CD8-positive, alpha-beta memory T cell (primary cell): ENCODE results near the gene PDE11A. TPM values are rescaled to one million over a fixed set of nuclear protein-coding genes. Genes with fewer than 3 reads are reported as not detected.

Experiments used
- CTCF ChIA-PET: fragments of 350-600 bp; sonication (Branson Sonifier 250); formaldehyde crosslinking; loops from one replicate; lab custom pipeline; 2021; ENCODE audit warnings: antibody characterized with exemption; lab: Charles Lee
- POLR2A ChIA-PET: fragments of 350-600 bp; sonication (Branson Sonifier 250); formaldehyde crosslinking; loops from one replicate; lab custom pipeline; 2021; ENCODE audit warnings: antibody characterized with exemption; lab: Charles Lee
- DNase-seq, 5 donors: peaks; one replicate each; pipeline versions ENCODE4 v3.0.0 to v3.0.0-alpha.2; 2020 to 2022; ENCODE audit warnings: mixed read lengths in 1 of 5
- H3K27ac ChIP-seq: one replicate; pipeline ENCODE4 v1.7.0; 2013; ENCODE audit warnings: low read depth, mild to moderate bottlenecking, low read length, moderate library complexity
- H3K27me3 ChIP-seq: 2 replicates; pipeline ENCODE4 v1.7.0; 2013; ENCODE audit warnings: low read length, mild to moderate bottlenecking; ENCODE audit not compliant: insufficient read depth, poor library complexity, severe bottlenecking
- H3K36me3 ChIP-seq: 2 replicates; pipeline ENCODE4 v1.7.0; 2013; ENCODE audit warnings: mild to moderate bottlenecking, low read length, moderate library complexity; ENCODE audit not compliant: insufficient read depth
- H3K4me1 ChIP-seq: 2 replicates; pipeline ENCODE4 v1.7.0; 2013; ENCODE audit warnings: mild to moderate bottlenecking, low read length, moderate library complexity; ENCODE audit not compliant: insufficient read depth
- H3K4me3 ChIP-seq: 2 replicates; pipeline ENCODE4 v1.7.0; 2013; ENCODE audit warnings: mild to moderate bottlenecking, low read length
- H3K9me3 ChIP-seq: 2 replicates; pipeline ENCODE4 v1.7.0; 2013; ENCODE audit warnings: mild to moderate bottlenecking, low read length
- H3K27ac Mint-ChIP-seq, 8 donors: one replicate each; pipeline ENCODE4 v1.8.0; 2020 to 2021; ENCODE audit warnings: mixed read lengths in 8 of 8, mild to moderate bottlenecking in 6 of 8, inconsistent platforms in 3 of 8, moderate library complexity in 3 of 8
- H3K27me3 Mint-ChIP-seq, 2 donors: one replicate each; pipeline ENCODE4 v1.8.0; 2020 to 2021; ENCODE audit warnings: mixed read lengths in 2 of 2, mild to moderate bottlenecking in 1 of 2, moderate library complexity in 1 of 2
- H3K36me3 Mint-ChIP-seq, 3 donors: one replicate each; pipeline ENCODE4 v1.8.0; 2020 to 2021; ENCODE audit warnings: mixed read lengths in 3 of 3, inconsistent platforms in 1 of 3, mild to moderate bottlenecking in 1 of 3
- H3K4me1 Mint-ChIP-seq, 3 donors: one replicate each; pipeline ENCODE4 v1.8.0; 2020 to 2021; ENCODE audit warnings: mixed read lengths in 3 of 3, inconsistent platforms in 1 of 3, mild to moderate bottlenecking in 1 of 3
- H3K4me3 Mint-ChIP-seq, 7 donors: one replicate each; pipeline ENCODE4 v1.8.0; 2020 to 2021; ENCODE audit warnings: mixed read lengths in 7 of 7, mild to moderate bottlenecking in 6 of 7, moderate library complexity in 4 of 7, inconsistent platforms in 2 of 7
- H3K9me3 Mint-ChIP-seq, 5 donors: one replicate each; pipeline ENCODE4 v1.8.0; 2020 to 2022; ENCODE audit warnings: mixed read lengths in 5 of 5, mild to moderate bottlenecking in 3 of 5, moderate library complexity in 2 of 5, inconsistent platforms in 1 of 5
- polyA plus RNA-seq: library from polyadenylated mRNA; unstranded; fragments of 300-500 nt; fragmentation: Illumina TruSeq; gene quantifications from one replicate; pipeline ENCODE4 v1.2.3, GENCODE V29; 2021
- total RNA-seq, 2 experiments: library from RNA; stranded (reverse); gene quantifications; one replicate each; pipeline ENCODE4 v1.2.3, GENCODE V29; 2021

PDE11A gene
- total and polyA plus RNA-seq, 3 experiments from 2014 or later = not detected

DNA sequence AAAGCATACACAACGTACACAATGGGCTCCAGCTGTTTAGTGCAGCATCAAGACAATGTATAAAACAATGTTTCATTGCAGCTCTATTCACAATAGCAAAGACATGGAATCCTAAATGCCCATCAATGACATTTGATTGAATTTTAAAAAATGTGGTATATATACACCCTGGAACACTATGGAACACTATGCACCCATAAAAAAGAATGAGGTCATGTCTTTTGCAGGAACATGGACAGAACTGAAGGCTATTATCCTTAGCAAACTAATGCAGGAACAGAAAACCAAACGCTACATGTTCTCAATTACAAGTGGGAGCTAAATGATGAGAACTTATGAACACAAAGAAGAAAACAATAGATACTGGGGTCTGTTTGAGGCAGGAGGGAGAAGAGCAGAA, 364.5 kb downstream of the PDE11A start:
- Histone ChIP-seq H3K9me3 (no peaks in the 10 kb centered on the region), H3K36me3 (no peaks in the 10 kb centered on the region), H3K27ac (no peak overlapping the region), H3K4me3 (no peak overlapping the region), H3K27me3 (no peaks in the 10 kb centered on the region), H3K4me1 (no peaks in the 10 kb centered on the region)
- peaks cover 4 to 13% of the 10 kb centered on the region in 2 donors for H3K27me3 Mint-ChIP-seq
- H3K4me1 Mint-ChIP-seq = no peaks in the 10 kb centered on the region
- no peaks in the 10 kb centered on the region for H3K36me3 Mint-ChIP-seq
- H3K4me3 Mint-ChIP-seq = no peak overlapping the region
- ChIA-PET POLR2A (no interaction called here), CTCF (no interaction called here)
- no peak overlapping the region for H3K27ac Mint-ChIP-seq
- no peaks in the 10 kb centered on the region for H3K9me3 Mint-ChIP-seq
- no peak for DNase-seq

DNA sequence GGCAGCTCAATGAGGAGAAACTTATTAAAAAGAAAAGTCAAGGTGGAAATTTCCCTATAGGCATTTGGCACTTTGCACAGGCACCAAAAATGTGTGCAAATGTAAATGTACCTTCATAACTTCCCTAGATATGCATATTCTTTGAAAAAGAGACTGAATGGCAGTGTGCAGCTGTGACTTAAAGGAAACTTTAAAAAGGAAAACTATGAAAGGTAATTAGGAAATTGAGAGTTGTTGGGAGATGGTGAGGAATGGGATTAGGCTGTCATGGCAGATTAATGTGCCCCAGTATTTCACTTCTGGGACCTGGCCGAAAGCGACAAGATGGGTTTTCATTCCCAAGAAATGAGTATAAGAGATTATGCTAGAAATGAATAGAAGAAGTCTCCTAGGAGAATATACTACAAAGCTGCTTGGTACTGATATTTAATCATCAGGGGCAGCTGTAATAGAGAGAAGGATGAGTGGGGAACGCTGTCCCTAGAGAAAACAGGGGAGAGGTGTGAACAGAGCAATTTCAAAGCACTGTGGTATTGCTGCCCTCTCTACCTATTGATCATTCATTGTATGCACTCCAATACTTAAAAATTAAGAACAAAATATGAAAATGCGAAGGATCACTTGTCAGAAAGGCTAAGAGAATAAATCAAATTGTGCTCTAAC, 366.9 kb downstream of the PDE11A start:
- peaks cover 10 to 13% of the 10 kb centered on the region in 2 donors for H3K27me3 Mint-ChIP-seq
- POLR2A ChIA-PET = no interaction called here

DNA sequence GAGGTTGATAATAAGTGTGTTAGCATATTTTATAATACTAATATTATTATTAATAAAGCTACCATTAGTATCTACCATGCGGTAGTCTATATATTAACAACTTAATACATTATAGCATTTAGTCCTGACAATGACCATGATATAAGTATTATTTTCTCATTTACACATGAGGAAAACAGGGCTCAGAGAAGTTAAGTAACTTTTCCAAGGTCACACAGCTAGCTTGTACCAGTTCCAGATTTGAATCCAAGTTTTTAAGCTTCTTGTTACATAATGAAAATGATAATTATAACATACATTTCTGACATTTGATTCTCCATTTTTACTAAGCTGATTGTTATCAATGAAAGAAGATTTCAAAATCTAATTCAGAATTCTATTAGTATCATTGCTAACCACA, 369.4 kb downstream of the PDE11A start:
- Histone ChIP-seq H3K4me1 (no peaks in the 10 kb centered on the region), H3K27ac (no peak overlapping the region), H3K4me3 (no peak overlapping the region), H3K27me3 (no peaks in the 10 kb centered on the region), H3K36me3 (no peaks in the 10 kb centered on the region), H3K9me3 (no peaks in the 10 kb centered on the region)
- no peak for DNase-seq
- Mint-ChIP-seq H3K27me3 (peaks cover 13 to 20% of the 10 kb centered on the region in 2 donors), H3K27ac (no peak overlapping the region), H3K36me3 (no peaks in the 10 kb centered on the region), H3K4me3 (no peak overlapping the region), H3K4me1 (no peaks in the 10 kb centered on the region), H3K9me3 (no peaks in the 10 kb centered on the region)
- ChIA-PET POLR2A (no interaction called here), CTCF (interaction anchor here (0.9 kb wide), 1 partner anchor 11 kb away, joined by 3 read pairs; no protein-coding TSS in a partner anchor)

More for the DNA sequence above, 366.9 kb downstream of the PDE11A start:
- Histone ChIP-seq H3K27me3 (no peaks in the 10 kb centered on the region), H3K36me3 (no peaks in the 10 kb centered on the region), H3K4me3 (no peak overlapping the region), H3K9me3 (no peaks in the 10 kb centered on the region), H3K27ac (no peak overlapping the region), H3K4me1 (no peaks in the 10 kb centered on the region)
- no peak for DNase-seq
- H3K9me3 Mint-ChIP-seq = no peaks in the 10 kb centered on the region
- no peak overlapping the region for H3K4me3 Mint-ChIP-seq
- no peak overlapping the region for H3K27ac Mint-ChIP-seq
- CTCF ChIA-PET = no interaction called here
- H3K36me3 Mint-ChIP-seq = no peaks in the 10 kb centered on the region
- no peaks in the 10 kb centered on the region for H3K4me1 Mint-ChIP-seq

DNA sequence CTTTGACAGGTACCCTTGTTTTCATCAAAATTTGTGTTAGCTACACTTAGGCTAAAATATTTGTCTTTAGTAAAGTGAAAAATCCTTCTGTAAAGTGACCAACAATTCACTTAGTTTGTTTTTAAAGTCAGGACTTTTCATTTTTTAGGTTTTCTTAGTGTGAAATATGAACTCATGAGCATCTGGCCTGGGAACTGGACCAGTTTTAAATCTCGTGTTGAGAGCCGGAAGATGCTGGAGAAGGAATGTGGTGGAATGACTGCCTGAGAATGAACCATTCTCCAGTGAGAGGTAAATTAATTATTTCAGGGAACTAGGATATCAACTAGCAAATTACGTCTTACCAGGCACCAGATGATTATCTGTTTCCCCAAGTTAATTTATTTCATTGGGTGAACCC, 374.3 kb downstream of the PDE11A start:
- no peak overlapping the region for H3K4me3 Mint-ChIP-seq
- H3K27me3 Mint-ChIP-seq = peaks cover 18 to 31% of the 10 kb centered on the region in 2 donors
- CTCF ChIA-PET = no interaction called here
- no peak overlapping the region for H3K27ac ChIP-seq
- no peaks in the 10 kb centered on the region for H3K4me1 ChIP-seq
- POLR2A ChIA-PET = no interaction called here
- no peaks in the 10 kb centered on the region for H3K36me3 Mint-ChIP-seq
- no peak overlapping the region for H3K4me3 ChIP-seq
- H3K27ac Mint-ChIP-seq = no peak overlapping the region
- no peaks in the 10 kb centered on the region for H3K4me1 Mint-ChIP-seq
- H3K36me3 ChIP-seq = no peaks in the 10 kb centered on the region
- H3K9me3 Mint-ChIP-seq = no peaks in the 10 kb centered on the region
- DNase-seq = no peak
- no peaks in the 10 kb centered on the region for H3K9me3 ChIP-seq
- H3K27me3 ChIP-seq = no peaks in the 10 kb centered on the region

DNA sequence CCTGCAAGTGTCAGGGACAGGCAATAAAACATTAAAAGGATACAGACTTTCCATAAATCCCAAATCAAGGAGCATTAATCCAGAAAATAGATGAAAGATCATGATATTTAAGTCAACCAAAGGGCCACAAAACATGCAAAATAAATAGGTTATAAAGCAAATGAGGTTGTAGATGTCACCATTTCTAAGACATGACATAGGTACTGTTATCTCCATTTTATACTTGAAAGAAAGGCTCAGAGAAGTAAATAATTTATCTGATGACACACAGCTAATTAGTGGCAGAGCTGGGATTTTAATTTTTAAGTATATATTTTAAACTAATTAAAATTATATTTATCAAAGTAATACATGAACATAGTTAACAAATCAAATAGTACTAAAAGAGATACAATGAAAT, 378.2 kb downstream of the PDE11A start:
- Histone ChIP-seq H3K4me3 (no peak overlapping the region), H3K4me1 (no peaks in the 10 kb centered on the region), H3K36me3 (no peaks in the 10 kb centered on the region), H3K9me3 (no peaks in the 10 kb centered on the region), H3K27me3 (no peaks in the 10 kb centered on the region), H3K27ac (no peak overlapping the region)
- DNase-seq = no peak
- H3K36me3 Mint-ChIP-seq = no peaks in the 10 kb centered on the region
- no peaks in the 10 kb centered on the region for H3K9me3 Mint-ChIP-seq
- H3K4me1 Mint-ChIP-seq = no peaks in the 10 kb centered on the region
- peaks cover 15 to 35% of the 10 kb centered on the region in 2 donors for H3K27me3 Mint-ChIP-seq
- no peak overlapping the region for H3K27ac Mint-ChIP-seq
- CTCF ChIA-PET = no interaction called here
- POLR2A ChIA-PET = no interaction called here
- no peak overlapping the region for H3K4me3 Mint-ChIP-seq

DNA sequence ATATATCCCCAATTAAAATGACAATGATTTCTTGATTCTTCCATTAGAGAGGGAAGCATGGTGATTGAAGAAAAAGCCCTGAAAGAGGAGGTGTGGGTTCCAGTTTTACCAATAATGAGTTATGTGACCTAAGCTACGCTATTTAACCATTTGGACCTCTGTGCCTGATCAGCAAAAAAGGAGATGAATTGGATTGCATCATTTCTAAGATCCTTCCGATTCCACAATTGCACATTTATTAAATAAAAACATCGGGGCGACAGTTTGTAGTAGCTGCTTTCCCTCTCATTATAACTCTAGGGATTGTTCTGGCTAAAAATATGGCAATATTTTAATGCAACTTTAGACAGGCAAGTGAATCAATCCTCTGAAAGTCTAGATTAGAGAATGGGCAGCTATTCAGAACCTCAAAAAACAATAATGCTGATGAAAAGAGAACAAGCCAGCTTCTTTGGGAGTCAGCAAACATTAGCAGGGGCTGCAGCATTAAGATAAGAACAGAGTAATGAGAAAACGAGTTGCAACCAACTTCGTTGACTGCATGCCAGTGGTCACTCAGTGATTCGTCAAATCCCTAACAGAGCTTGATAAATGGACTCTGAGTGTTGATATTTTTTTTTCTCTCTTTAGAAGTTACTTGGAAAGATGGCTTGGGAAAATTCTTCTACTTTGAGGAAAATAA, 378.8 kb downstream of the PDE11A start:
- no peaks in the 10 kb centered on the region for H3K27me3 ChIP-seq
- ChIA-PET CTCF (no interaction called here), POLR2A (no interaction called here)
- no peaks in the 10 kb centered on the region for H3K9me3 ChIP-seq
- H3K4me1 Mint-ChIP-seq = no peaks in the 10 kb centered on the region
- no peak overlapping the region for H3K27ac Mint-ChIP-seq
- no peak overlapping the region for H3K4me3 Mint-ChIP-seq
- H3K4me3 ChIP-seq = no peak overlapping the region
- no peak for DNase-seq
- no peaks in the 10 kb centered on the region for H3K4me1 ChIP-seq
- H3K27ac ChIP-seq = no peak overlapping the region
- no peaks in the 10 kb centered on the region for H3K36me3 ChIP-seq
- H3K9me3 Mint-ChIP-seq = no peaks in the 10 kb centered on the region
- H3K27me3 Mint-ChIP-seq = peaks cover 14 to 32% of the 10 kb centered on the region in 2 donors
- H3K36me3 Mint-ChIP-seq = no peaks in the 10 kb centered on the region

DNA sequence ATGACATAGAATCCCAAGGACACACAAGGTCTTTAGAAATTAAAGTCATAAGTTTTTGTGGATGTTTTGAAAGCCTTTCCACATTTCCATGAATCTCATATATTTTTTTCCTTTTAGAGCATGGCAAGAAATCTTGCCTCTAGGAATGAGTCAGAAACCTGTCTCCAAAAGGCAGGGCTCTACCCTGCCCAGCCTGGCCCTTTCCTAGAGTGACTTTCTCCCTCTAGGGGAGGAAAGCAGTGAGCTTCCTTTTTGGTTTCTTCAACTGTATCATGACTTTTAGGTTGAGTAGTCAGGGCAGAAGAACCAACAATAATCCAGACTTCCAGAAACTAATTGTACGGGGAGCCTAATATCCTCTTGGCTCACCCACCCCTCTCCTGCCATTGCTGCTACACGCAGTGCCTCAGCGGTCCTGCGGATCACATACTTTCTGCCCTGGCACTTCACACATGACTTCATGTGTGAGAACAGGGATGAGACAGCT, 379.8 kb downstream of the PDE11A start:
- Mint-ChIP-seq H3K4me3 (no peak overlapping the region), H3K27ac (no peak overlapping the region), H3K36me3 (no peaks in the 10 kb centered on the region), H3K4me1 (no peaks in the 10 kb centered on the region), H3K9me3 (no peaks in the 10 kb centered on the region), H3K27me3 (peaks cover 13 to 28% of the 10 kb centered on the region in 2 donors)
- ChIA-PET POLR2A (no interaction called here), CTCF (no interaction called here)
- H3K36me3 ChIP-seq = no peaks in the 10 kb centered on the region
- no peak overlapping the region for H3K27ac ChIP-seq
- no peak for DNase-seq
- no peaks in the 10 kb centered on the region for H3K9me3 ChIP-seq
- no peaks in the 10 kb centered on the region for H3K4me1 ChIP-seq
- no peaks in the 10 kb centered on the region for H3K27me3 ChIP-seq
- H3K4me3 ChIP-seq = no peak overlapping the region

DNA sequence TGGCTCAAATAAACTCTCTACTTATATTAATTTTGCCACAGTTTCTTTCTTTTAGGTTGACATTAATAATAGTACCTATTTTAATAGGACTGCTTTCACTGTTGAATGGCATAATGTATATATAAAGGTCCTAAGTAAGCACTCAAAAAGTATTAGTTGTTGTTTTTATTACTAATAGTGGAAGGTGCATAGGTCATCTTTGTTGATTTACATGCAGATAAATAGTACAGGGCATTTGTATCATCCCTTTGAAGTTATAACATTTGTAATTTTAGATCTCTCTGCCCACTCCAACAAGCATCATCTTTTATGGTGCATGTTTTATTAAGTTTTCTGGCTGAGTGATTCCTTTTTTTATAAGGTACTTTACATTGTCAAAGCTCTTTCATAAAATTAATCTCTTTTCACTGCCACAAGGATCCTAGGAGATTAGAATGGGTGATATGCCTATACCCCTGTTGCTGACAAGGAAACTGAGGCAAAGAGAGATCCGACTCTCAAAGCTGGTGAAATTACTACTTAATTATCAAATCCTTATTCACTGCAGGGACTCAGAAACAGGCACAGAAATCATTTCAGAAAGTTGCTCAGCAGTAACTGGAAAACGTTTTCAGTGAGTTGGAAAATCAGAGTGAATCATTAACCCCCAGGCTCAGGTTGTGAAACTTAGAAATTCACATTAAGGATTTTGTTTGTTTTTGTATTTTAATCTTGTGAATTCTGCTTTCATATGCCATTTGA, 380.4 kb downstream of the PDE11A start:
- Mint-ChIP-seq H3K4me3 (no peak overlapping the region), H3K27me3 (peaks cover 13 to 28% of the 10 kb centered on the region in 2 donors), H3K36me3 (no peaks in the 10 kb centered on the region), H3K9me3 (no peaks in the 10 kb centered on the region), H3K27ac (no peak overlapping the region), H3K4me1 (no peaks in the 10 kb centered on the region)
- H3K27ac ChIP-seq = no peak overlapping the region
- H3K4me1 ChIP-seq = no peaks in the 10 kb centered on the region
- no peaks in the 10 kb centered on the region for H3K36me3 ChIP-seq
- no peak for DNase-seq
- H3K4me3 ChIP-seq = no peak overlapping the region
- H3K9me3 ChIP-seq = no peaks in the 10 kb centered on the region
- H3K27me3 ChIP-seq = no peaks in the 10 kb centered on the region
- CTCF ChIA-PET = interaction anchor here (1.1 kb wide), 1 partner anchor 11 kb away, joined by 3 read pairs; no protein-coding TSS in a partner anchor
- POLR2A ChIA-PET = no interaction called here
